ENCODE measurements around the gene PPP1R9A. TPM values are rescaled to one million over a fixed set of nuclear protein-coding genes. Genes with fewer than 3 reads are reported as not detected.

Gene PPP1R9A
- total RNA-seq, 3 donors from 2014 or later, result 7.5 to 34.7 (median 19.3) TPM

- Histone ChIP-seq H3K27me3 (no peaks in the 10 kb centered on the region), H3K27ac (no peak overlapping the region), H3K4me1 (no peaks in the 10 kb centered on the region), H3K9me3 (no peaks in the 10 kb centered on the region), H3K4me3 (no peak overlapping the region), H3K36me3 (no peaks in the 10 kb centered on the region)
- TF ChIP-seq POLR2A (IDR thresholded peaks at IDR 0.05), result no peak
- no peak for TF ChIP-seq CTCF (IDR thresholded peaks at IDR 0.05)
- TF ChIP-seq POLR2AphosphoS5 (IDR thresholded peaks at IDR 0.05), result no peak
- DNase-seq (ENCODE audit: low spot score in 2 of 2), result no peak
- intact Hi-C loops (cut with DNase I; ENCODE audit: low total_unique reads), result no loop called here
Observed at GRCh38 chr7:95097291-95097690, 189.9 kb downstream of the PPP1R9A start.

- no peak overlapping the region for H3K4me3 ChIP-seq
- TF ChIP-seq POLR2AphosphoS5 (IDR thresholded peaks at IDR 0.05), result no peak
- no peak for TF ChIP-seq CTCF (IDR thresholded peaks at IDR 0.05)
- no peak for TF ChIP-seq POLR2A (IDR thresholded peaks at IDR 0.05)
- no peaks in the 10 kb centered on the region for H3K4me1 ChIP-seq
Observed at GRCh38 chr7:95097851-95098250, 190.5 kb downstream of the PPP1R9A start.

GRCh38 chr7:95099106-95099505, 191.7 kb downstream of the PPP1R9A start:
- TF ChIP-seq POLR2A (IDR thresholded peaks at IDR 0.05), result no peak
- TF ChIP-seq CTCF (IDR thresholded peaks at IDR 0.05), result no peak
- no peak for TF ChIP-seq POLR2AphosphoS5 (IDR thresholded peaks at IDR 0.05)
- no peaks in the 10 kb centered on the region for H3K9me3 ChIP-seq
- intact Hi-C loops (cut with DNase I; ENCODE audit: low total_unique reads), result no loop called here
- DNase-seq (ENCODE audit: low spot score in 2 of 2), result no peak
- H3K27me3 ChIP-seq, result no peaks in the 10 kb centered on the region
- no peaks in the 10 kb centered on the region for H3K4me1 ChIP-seq
- H3K27ac ChIP-seq, result no peak overlapping the region
- H3K4me3 ChIP-seq, result no peak overlapping the region
- no peaks in the 10 kb centered on the region for H3K36me3 ChIP-seq

More at GRCh38 chr7:95097851-95098250, 190.5 kb downstream of the PPP1R9A start:
- Histone ChIP-seq H3K27ac (no peak overlapping the region), H3K9me3 (no peaks in the 10 kb centered on the region), H3K36me3 (no peaks in the 10 kb centered on the region), H3K27me3 (no peaks in the 10 kb centered on the region)
- intact Hi-C loops (cut with DNase I; ENCODE audit: low total_unique reads), result no loop called here
- no peak for DNase-seq (ENCODE audit: low spot score in 2 of 2)

- no peak for DNase-seq (ENCODE audit: low spot score in 2 of 2)
- Histone ChIP-seq H3K27ac (no peak overlapping the region), H3K27me3 (no peaks in the 10 kb centered on the region), H3K4me3 (no peak overlapping the region), H3K9me3 (no peaks in the 10 kb centered on the region), H3K36me3 (no peaks in the 10 kb centered on the region), H3K4me1 (no peaks in the 10 kb centered on the region)
- TF ChIP-seq CTCF (IDR thresholded peaks at IDR 0.05) (no peak), POLR2AphosphoS5 (IDR thresholded peaks at IDR 0.05) (no peak), POLR2A (IDR thresholded peaks at IDR 0.05) (no peak)
- intact Hi-C loops (cut with DNase I; ENCODE audit: low total_unique reads), result no loop called here
Observed at GRCh38 chr7:95101422-95101821, 194.0 kb downstream of the PPP1R9A start.

GRCh38 chr7:95102662-95103061, 195.3 kb downstream of the PPP1R9A start:
- Histone ChIP-seq H3K27me3 (no peaks in the 10 kb centered on the region), H3K9me3 (no peaks in the 10 kb centered on the region), H3K4me3 (no peak overlapping the region), H3K36me3 (no peaks in the 10 kb centered on the region), H3K4me1 (no peaks in the 10 kb centered on the region), H3K27ac (no peak overlapping the region)
- intact Hi-C loops (cut with DNase I; ENCODE audit: low total_unique reads), result no loop called here
- DNase-seq (ENCODE audit: low spot score in 2 of 2), result no peak
- TF ChIP-seq POLR2AphosphoS5 (IDR thresholded peaks at IDR 0.05), result no peak
- TF ChIP-seq POLR2A (IDR thresholded peaks at IDR 0.05), result no peak
- TF ChIP-seq CTCF (IDR thresholded peaks at IDR 0.05), result no peak
